WTC11 (cell line): ENCODE results near the gene RAB18.

Experiments
- NFE2L1 ChIP-seq: sonication (generic); formaldehyde crosslinking; IDR thresholded peaks from 2 replicates; pipeline ENCODE4 v1.8.1; 2023; ENCODE audit warnings: missing genetic modification reagents
- TF ChIP-seq, protein P1 (sequence below): fragments of 200-600 bp; IDR thresholded peaks from 2 replicates; pipeline ENCODE4 v1.8.0; 2022; ENCODE audit warnings: antibody characterized with exemption
- TF ChIP-seq, protein P2 (sequence below): sonication (generic); formaldehyde crosslinking; IDR thresholded peaks from 2 replicates; pipeline ENCODE4 v1.8.1; 2023; ENCODE audit warnings: mild to moderate bottlenecking, moderate library complexity, missing genetic modification reagents
- TF ChIP-seq, protein P3 (sequence below): sonication (generic); formaldehyde crosslinking; IDR thresholded peaks from 2 replicates; pipeline ENCODE4 v1.8.1; 2023; ENCODE audit warnings: mild to moderate bottlenecking, missing genetic modification reagents, borderline replicate concordance
- TF ChIP-seq, protein P4 (sequence below): sonication (generic); formaldehyde crosslinking; IDR thresholded peaks from 2 replicates; pipeline ENCODE4 v1.8.0; 2022; ENCODE audit warnings: mild to moderate bottlenecking, missing genetic modification reagents
- TF ChIP-seq, protein P5 (sequence below): sonication (generic); formaldehyde crosslinking; IDR thresholded peaks from 2 replicates; pipeline ENCODE4 v1.8.0; 2022; ENCODE audit warnings: mild to moderate bottlenecking, missing genetic modification reagents

GRCh38 chr10:27457966-27458365 lies 46.1 kb upstream of the RAB18 start:
- TF ChIP-seq, protein P1, sequence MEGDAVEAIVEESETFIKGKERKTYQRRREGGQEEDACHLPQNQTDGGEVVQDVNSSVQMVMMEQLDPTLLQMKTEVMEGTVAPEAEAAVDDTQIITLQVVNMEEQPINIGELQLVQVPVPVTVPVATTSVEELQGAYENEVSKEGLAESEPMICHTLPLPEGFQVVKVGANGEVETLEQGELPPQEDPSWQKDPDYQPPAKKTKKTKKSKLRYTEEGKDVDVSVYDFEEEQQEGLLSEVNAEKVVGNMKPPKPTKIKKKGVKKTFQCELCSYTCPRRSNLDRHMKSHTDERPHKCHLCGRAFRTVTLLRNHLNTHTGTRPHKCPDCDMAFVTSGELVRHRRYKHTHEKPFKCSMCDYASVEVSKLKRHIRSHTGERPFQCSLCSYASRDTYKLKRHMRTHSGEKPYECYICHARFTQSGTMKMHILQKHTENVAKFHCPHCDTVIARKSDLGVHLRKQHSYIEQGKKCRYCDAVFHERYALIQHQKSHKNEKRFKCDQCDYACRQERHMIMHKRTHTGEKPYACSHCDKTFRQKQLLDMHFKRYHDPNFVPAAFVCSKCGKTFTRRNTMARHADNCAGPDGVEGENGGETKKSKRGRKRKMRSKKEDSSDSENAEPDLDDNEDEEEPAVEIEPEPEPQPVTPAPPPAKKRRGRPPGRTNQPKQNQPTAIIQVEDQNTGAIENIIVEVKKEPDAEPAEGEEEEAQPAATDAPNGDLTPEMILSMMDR, result no peak
- TF ChIP-seq, protein P2, sequence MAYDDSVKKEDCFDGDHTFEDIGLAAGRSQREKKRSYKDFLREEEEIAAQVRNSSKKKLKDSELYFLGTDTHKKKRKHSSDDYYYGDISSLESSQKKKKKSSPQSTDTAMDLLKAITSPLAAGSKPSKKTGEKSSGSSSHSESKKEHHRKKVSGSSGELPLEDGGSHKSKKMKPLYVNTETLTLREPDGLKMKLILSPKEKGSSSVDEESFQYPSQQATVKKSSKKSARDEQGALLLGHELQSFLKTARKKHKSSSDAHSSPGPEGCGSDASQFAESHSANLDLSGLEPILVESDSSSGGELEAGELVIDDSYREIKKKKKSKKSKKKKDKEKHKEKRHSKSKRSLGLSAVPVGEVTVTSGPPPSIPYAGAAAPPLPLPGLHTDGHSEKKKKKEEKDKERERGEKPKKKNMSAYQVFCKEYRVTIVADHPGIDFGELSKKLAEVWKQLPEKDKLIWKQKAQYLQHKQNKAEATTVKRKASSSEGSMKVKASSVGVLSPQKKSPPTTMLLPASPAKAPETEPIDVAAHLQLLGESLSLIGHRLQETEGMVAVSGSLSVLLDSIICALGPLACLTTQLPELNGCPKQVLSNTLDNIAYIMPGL (CRISPR knock-in tag), result no peak
- TF ChIP-seq, protein P3, sequence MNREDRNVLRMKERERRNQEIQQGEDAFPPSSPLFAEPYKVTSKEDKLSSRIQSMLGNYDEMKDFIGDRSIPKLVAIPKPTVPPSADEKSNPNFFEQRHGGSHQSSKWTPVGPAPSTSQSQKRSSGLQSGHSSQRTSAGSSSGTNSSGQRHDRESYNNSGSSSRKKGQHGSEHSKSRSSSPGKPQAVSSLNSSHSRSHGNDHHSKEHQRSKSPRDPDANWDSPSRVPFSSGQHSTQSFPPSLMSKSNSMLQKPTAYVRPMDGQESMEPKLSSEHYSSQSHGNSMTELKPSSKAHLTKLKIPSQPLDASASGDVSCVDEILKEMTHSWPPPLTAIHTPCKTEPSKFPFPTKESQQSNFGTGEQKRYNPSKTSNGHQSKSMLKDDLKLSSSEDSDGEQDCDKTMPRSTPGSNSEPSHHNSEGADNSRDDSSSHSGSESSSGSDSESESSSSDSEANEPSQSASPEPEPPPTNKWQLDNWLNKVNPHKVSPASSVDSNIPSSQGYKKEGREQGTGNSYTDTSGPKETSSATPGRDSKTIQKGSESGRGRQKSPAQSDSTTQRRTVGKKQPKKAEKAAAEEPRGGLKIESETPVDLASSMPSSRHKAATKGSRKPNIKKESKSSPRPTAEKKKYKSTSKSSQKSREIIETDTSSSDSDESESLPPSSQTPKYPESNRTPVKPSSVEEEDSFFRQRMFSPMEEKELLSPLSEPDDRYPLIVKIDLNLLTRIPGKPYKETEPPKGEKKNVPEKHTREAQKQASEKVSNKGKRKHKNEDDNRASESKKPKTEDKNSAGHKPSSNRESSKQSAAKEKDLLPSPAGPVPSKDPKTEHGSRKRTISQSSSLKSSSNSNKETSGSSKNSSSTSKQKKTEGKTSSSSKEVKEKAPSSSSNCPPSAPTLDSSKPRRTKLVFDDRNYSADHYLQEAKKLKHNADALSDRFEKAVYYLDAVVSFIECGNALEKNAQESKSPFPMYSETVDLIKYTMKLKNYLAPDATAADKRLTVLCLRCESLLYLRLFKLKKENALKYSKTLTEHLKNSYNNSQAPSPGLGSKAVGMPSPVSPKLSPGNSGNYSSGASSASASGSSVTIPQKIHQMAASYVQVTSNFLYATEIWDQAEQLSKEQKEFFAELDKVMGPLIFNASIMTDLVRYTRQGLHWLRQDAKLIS (CRISPR knock-in tag), result no peak
- TF ChIP-seq, protein P4, sequence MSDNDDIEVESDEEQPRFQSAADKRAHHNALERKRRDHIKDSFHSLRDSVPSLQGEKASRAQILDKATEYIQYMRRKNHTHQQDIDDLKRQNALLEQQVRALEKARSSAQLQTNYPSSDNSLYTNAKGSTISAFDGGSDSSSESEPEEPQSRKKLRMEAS (CRISPR knock-in tag), result no peak
- TF ChIP-seq, protein P5, sequence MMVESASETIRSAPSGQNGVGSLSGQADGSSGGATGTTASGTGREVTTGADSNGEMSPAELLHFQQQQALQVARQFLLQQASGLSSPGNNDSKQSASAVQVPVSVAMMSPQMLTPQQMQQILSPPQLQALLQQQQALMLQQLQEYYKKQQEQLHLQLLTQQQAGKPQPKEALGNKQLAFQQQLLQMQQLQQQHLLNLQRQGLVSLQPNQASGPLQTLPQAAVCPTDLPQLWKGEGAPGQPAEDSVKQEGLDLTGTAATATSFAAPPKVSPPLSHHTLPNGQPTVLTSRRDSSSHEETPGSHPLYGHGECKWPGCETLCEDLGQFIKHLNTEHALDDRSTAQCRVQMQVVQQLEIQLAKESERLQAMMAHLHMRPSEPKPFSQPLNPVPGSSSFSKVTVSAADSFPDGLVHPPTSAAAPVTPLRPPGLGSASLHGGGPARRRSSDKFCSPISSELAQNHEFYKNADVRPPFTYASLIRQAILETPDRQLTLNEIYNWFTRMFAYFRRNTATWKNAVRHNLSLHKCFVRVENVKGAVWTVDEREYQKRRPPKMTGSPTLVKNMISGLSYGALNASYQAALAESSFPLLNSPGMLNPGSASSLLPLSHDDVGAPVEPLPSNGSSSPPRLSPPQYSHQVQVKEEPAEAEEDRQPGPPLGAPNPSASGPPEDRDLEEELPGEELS (CRISPR knock-in tag), result no peak
- TF ChIP-seq NFE2L1 (CRISPR knock-in tag), result no peak
